HepG2 (cell line): ENCODE results near the gene NECTIN2. TPM values are rescaled to one million over a fixed set of nuclear protein-coding genes. Genes with fewer than 3 reads are reported as not detected.

ENCODE experiments used
- CAMTA2 ChIP-seq: sonication (generic); formaldehyde crosslinking; IDR thresholded peaks from 2 replicates; pipeline ENCODE4 v1.4.0; 2020; ENCODE audit warnings: mild to moderate bottlenecking, missing genetic modification reagents, borderline replicate concordance
- FOXC1 ChIP-seq: sonication (generic); formaldehyde crosslinking; IDR thresholded peaks from 2 replicates; pipeline ENCODE4 v1.8.0; 2022; ENCODE audit warnings: mild to moderate bottlenecking, missing genetic modification reagents, borderline replicate concordance
- HMG20A ChIP-seq: IDR thresholded peaks from 2 replicates; pipeline ENCODE4 v1.6.1; 2016; ENCODE audit warnings: borderline replicate concordance
- HOXD1 ChIP-seq: sonication (generic); formaldehyde crosslinking; IDR thresholded peaks from 2 replicates; pipeline ENCODE4 v1.5.0; 2020; ENCODE audit warnings: missing genetic modification reagents
- PAX8 ChIP-seq: sonication (generic); formaldehyde crosslinking; IDR thresholded peaks from 2 replicates; pipeline ENCODE4 v1.8.0; 2022; ENCODE audit warnings: mild to moderate bottlenecking, missing genetic modification reagents, borderline replicate concordance
- SP1 ChIP-seq, 2 experiments: fragments of 450-650 bp in 1 of 2; sonication (generic) in 1 of 2; formaldehyde crosslinking in 1 of 2; IDR thresholded peaks; 2 replicates each; pipeline versions ENCODE4 v1.4.0 to v1.6.1; 2016 to 2020; ENCODE audit warnings: missing genetic modification reagents in 1 of 2
- SP4 ChIP-seq: sonication (generic); formaldehyde crosslinking; IDR thresholded peaks from 2 replicates; pipeline ENCODE4 v1.8.1; 2023; ENCODE audit warnings: mild to moderate bottlenecking, missing genetic modification reagents
- SPEN ChIP-seq: sonication (generic); formaldehyde crosslinking; IDR thresholded peaks from 2 replicates; pipeline ENCODE4 v1.5.1; 2020; ENCODE audit warnings: low read depth, mild to moderate bottlenecking, missing genetic modification reagents
- ZBTB26 ChIP-seq: IDR thresholded peaks from 2 replicates; pipeline ENCODE4 v1.6.1; 2016; ENCODE audit warnings: missing compliant biosample characterization, missing genetic modification reagents, borderline replicate concordance
- ZNF574 ChIP-seq: sonication (generic); formaldehyde crosslinking; IDR thresholded peaks from 2 replicates; pipeline ENCODE4 v1.4.0; 2020; ENCODE audit warnings: missing genetic modification reagents
- ZNF598 ChIP-seq: sonication (generic); formaldehyde crosslinking; IDR thresholded peaks from 2 replicates; pipeline ENCODE4 v1.5.1; 2020; ENCODE audit warnings: mild to moderate bottlenecking, missing genetic modification reagents, borderline replicate concordance
- ZNF747 ChIP-seq: sonication (generic); formaldehyde crosslinking; IDR thresholded peaks from 2 replicates; pipeline ENCODE4 v1.8.1; 2023; ENCODE audit warnings: missing genetic modification reagents, mild to moderate bottlenecking, borderline replicate concordance
- ZNF841 ChIP-seq: sonication (generic); formaldehyde crosslinking; IDR thresholded peaks from 2 replicates; pipeline ENCODE4 v1.8.1; 2023; ENCODE audit warnings: missing genetic modification reagents, borderline replicate concordance
- polyA plus RNA-seq, 8 experiments: library from polyadenylated mRNA; depleted of rRNA in 3 of 8; stranded (reverse) in 7 of 8; unstranded in 1 of 8; fragments of >200 nt; fragmentation: Illumina TruSeq in 4 of 8; extraction: Trizol in 4 of 8; gene quantifications; 2 replicates each; pipeline versions ENCODE4 v1.2.1 to v1.2.3, GENCODE V29; 2011 to 2016; ENCODE audit warnings: low read depth in 4 of 8, missing spikeins in 1 of 8, mixed read lengths in 1 of 8; ENCODE audit not compliant: insufficient read depth in 1 of 8
- total RNA-seq, 5 experiments: library from RNA; depleted of rRNA; stranded (reverse); fragments of >200 nt; fragmentation: Illumina TruSeq; extraction: Trizol; gene quantifications; 2 replicates each; pipeline ENCODE4 v1.2.3, GENCODE V29; 2016; ENCODE audit warnings: low read depth in 1 of 5
- TF ChIP-seq, protein P1 (sequence below): sonication (generic); formaldehyde crosslinking; IDR thresholded peaks from 2 replicates; pipeline ENCODE4 v1.4.0; 2020; ENCODE audit warnings: mild to moderate bottlenecking, missing genetic modification reagents
- TF ChIP-seq, protein P2 (sequence below): sonication (generic); formaldehyde crosslinking; IDR thresholded peaks from 2 replicates; pipeline ENCODE4 v1.5.0; 2020; ENCODE audit warnings: missing genetic modification reagents, mild to moderate bottlenecking, borderline replicate concordance
- TF ChIP-seq, protein P3 (sequence below): sonication (generic); formaldehyde crosslinking; IDR thresholded peaks from 2 replicates; pipeline ENCODE4 v1.5.1; 2020; ENCODE audit warnings: mild to moderate bottlenecking, missing genetic modification reagents, moderate library complexity

The NECTIN2 gene
- total and polyA plus RNA-seq, 2 of the 13 experiments (the other 11 are each of a cell fraction or from before 2014, with no cell fraction given) = 75.4 to 114 TPM

GRCh38 chr19:44808463-44809371 lies 37.4 kb upstream of the NECTIN2 start, which contains the start of gene BCAM (continued):
- TF ChIP-seq SPEN = peak; percentile 51; the same call in 1 of the 2 replicates
- TF ChIP-seq ZNF598 (CRISPR knock-in tag) = 0 out of 2 replicates have a peak, but pooled peaks have one; percentile 39
- TF ChIP-seq, protein P1, sequence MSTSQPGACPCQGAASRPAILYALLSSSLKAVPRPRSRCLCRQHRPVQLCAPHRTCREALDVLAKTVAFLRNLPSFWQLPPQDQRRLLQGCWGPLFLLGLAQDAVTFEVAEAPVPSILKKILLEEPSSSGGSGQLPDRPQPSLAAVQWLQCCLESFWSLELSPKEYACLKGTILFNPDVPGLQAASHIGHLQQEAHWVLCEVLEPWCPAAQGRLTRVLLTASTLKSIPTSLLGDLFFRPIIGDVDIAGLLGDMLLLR (CRISPR knock-in tag) = peak; percentile 51; the same call in 1 of the 2 replicates
- peak; percentile 3; the same call in 1 of the 2 replicates for TF ChIP-seq SP4
- TF ChIP-seq ZBTB26 (CRISPR knock-in tag) = no peak; the same call in 1 of the 2 replicates
- 0 out of 2 replicates have a peak, but pooled peaks have one; percentile 23 for TF ChIP-seq HMG20A (CRISPR knock-in tag)
- TF ChIP-seq, protein P2, sequence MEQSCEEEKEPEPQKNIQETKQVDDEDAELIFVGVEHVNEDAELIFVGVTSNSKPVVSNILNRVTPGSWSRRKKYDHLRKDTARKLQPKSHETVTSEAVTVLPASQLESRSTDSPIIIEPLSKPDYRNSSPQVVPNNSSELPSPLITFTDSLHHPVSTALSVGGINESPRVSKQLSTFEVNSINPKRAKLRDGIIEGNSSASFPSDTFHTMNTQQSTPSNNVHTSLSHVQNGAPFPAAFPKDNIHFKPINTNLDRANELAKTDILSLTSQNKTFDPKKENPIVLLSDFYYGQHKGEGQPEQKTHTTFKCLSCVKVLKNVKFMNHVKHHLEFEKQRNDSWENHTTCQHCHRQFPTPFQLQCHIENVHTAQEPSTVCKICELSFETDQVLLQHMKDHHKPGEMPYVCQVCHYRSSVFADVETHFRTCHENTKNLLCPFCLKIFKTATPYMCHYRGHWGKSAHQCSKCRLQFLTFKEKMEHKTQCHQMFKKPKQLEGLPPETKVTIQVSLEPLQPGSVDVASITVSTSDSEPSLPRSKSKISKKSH (CRISPR knock-in tag) = peak; percentile 21; the same call in 1 of the 2 replicates
- TF ChIP-seq HOXD1 = peak; percentile 17; the same call in 1 of the 2 replicates
- TF ChIP-seq, protein P3, sequence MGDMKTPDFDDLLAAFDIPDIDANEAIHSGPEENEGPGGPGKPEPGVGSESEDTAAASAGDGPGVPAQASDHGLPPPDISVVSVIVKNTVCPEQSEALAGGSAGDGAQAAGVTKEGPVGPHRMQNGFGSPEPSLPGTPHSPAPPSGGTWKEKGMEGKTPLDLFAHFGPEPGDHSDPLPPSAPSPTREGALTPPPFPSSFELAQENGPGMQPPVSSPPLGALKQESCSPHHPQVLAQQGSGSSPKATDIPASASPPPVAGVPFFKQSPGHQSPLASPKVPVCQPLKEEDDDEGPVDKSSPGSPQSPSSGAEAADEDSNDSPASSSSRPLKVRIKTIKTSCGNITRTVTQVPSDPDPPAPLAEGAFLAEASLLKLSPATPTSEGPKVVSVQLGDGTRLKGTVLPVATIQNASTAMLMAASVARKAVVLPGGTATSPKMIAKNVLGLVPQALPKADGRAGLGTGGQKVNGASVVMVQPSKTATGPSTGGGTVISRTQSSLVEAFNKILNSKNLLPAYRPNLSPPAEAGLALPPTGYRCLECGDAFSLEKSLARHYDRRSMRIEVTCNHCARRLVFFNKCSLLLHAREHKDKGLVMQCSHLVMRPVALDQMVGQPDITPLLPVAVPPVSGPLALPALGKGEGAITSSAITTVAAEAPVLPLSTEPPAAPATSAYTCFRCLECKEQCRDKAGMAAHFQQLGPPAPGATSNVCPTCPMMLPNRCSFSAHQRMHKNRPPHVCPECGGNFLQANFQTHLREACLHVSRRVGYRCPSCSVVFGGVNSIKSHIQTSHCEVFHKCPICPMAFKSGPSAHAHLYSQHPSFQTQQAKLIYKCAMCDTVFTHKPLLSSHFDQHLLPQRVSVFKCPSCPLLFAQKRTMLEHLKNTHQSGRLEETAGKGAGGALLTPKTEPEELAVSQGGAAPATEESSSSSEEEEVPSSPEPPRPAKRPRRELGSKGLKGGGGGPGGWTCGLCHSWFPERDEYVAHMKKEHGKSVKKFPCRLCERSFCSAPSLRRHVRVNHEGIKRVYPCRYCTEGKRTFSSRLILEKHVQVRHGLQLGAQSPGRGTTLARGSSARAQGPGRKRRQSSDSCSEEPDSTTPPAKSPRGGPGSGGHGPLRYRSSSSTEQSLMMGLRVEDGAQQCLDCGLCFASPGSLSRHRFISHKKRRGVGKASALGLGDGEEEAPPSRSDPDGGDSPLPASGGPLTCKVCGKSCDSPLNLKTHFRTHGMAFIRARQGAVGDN (CRISPR knock-in tag) = peak; percentile 82
- TF ChIP-seq PAX8 (CRISPR knock-in tag) = peak; percentile 77; the same call in 1 of the 2 replicates
- no peak; the same call in 1 of the 2 replicates for TF ChIP-seq CAMTA2 (CRISPR knock-in tag)
- 0 out of 2 replicates have a peak, but pooled peaks have one; percentile 13 for TF ChIP-seq FOXC1 (CRISPR knock-in tag)
- TF ChIP-seq ZNF574 (CRISPR knock-in tag) = no peak
- peak; percentile 22; the same call in 1 of the 2 replicates for TF ChIP-seq ZNF747 (CRISPR knock-in tag)
- TF ChIP-seq SP1 (IDR thresholded peaks at IDR 0.05) = no peak
- peak; percentile 63 for TF ChIP-seq SP1 (CRISPR knock-in tag; IDR thresholded peaks at IDR 0.05)
- no peak for TF ChIP-seq ZNF841 (CRISPR knock-in tag)
